HG02885 (cell line): Measurements from ENCODE around the gene MGAT5.

ENCODE experiments used
- ATAC-seq: cut with Tn5 transposase; IDR thresholded peaks from one replicate; pipeline ENCODE4 v1.9.1; 2021; ENCODE audit warnings: mild to moderate bottlenecking; ENCODE audit not compliant: unreplicated experiment, poor library complexity

Gene MGAT5

DNA sequence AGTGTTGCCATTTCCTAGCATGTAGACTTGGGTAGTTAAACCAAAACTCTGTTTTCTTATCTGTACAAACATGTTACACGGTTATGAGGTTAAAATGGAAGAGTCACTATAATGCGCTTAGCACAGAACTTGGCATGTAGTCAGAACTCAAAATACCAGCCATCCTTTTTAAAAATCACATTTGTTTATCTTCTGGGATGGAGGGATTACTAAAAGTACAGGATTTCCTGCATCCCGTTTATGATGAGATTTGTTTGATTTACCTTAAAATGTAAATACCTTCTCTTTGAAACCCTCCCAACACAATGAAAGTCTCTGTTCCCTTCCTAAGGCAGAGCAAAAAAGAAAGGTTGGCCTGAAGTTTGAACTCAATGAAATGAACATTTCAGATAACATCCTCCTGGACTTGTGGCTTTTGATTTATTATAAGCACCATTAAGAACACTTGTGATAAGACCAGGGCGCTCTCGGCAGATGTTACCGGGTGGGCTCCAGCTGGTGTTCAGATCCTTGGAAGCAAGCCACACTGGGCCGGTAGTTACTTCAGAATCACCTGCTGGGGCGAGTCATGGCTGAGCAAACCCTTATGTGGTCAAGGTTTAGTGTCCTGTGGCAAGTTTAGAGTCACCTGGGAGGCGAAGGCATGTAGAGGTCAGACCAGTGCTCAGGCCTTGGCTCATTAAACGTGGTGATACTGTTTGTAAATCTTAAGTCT, 105.7 kb downstream of the MGAT5 start:
- no peak for ATAC-seq

DNA sequence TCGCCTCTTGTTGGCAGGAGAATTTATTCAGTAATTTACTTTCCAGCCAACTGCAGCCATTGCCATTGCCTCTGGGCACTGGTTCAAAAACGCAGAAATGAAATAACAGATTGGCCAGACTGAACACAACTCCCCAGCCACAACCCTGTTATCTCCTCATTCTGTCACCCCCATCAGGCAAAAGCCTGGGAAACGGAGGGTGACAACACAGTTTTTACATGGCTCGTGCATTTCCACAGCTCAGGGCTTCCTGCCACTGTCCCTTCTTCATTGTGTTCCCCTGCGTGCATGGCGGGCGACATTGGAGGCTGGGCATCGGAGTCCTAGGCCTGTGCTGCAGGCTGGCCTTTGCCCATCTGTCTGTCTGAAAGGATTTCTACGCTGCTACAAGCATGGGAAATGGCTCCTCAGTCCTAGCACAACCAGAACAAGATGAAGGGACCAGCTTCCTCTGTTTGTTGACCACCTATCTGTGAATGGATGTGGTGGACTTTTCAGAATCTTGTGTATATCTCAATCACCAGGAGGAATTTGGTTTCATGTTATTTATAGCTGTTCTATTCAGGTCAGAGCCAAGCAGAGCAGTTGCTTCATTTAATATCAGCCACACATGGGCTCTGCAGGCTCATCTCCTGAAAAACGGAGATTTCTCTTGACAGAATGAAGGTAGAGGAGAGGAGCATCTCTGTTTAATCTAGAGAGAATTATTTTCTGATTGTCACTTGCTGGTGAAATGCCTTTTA, 107.0 kb downstream of the MGAT5 start:
- no peak for ATAC-seq

DNA sequence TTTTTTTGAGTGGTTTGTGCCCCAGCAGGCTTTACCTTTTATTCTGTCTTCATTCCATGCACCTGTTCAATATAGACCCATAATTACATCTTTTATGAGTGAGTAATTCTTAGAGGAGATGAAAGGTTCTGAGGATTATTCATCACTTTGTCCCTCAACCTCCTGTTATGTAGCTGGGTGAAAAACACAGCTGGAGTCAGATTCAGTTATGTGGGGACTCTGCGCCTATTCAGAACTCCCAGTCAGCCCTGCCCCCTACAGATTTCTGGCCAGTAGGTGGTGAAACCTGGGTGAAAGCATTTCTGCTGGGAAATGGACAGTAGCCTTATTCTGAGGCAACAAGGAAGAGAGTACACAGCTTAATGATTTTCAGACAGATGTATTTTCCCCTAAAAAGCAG, 107.8 kb downstream of the MGAT5 start:
- no peak for ATAC-seq

DNA sequence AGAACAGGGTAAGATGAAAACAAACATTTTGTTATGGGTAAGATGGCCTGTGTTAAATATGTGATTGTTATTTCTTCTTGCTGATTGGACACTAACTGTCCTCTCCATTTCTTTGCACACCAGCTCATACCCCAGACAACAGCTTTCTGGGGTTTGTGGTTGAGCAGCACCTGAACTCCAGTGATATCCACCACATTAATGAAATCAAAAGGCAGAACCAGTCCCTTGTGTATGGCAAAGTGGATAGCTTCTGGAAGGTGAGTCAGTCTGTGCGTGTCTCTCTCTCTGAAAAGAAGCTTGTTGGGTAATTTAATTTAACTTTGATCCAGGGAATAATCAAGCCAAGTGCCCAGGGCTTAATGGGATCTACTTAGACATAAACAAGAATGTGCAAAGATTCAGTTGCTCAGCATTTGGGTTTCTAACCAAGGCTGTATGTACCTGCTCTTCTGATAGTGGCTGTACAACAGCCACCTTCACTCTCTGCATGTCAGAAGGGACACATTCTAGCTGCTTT, 108.3 kb downstream of the MGAT5 start:
- ATAC-seq: no peak

DNA sequence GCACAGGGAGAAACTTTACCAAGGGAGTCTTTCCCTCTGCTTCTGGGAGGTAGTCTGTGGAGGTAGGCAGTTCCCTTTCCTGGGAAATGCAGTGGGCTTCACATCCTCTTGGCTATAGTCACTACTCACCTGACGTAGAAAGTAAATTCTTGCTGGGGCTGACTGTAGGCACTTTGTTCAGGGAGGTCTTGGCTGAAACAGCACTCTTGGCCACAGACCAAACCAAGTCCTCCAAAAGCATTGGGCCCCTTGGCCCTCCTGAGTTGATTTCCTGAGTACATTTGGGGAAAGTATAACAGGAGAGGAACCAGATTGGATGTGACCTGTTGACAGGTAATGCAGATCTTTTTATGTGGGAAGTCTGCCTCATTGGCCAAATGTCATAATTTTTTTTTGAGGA, 108.9 kb downstream of the MGAT5 start:
- ATAC-seq: no peak

DNA sequence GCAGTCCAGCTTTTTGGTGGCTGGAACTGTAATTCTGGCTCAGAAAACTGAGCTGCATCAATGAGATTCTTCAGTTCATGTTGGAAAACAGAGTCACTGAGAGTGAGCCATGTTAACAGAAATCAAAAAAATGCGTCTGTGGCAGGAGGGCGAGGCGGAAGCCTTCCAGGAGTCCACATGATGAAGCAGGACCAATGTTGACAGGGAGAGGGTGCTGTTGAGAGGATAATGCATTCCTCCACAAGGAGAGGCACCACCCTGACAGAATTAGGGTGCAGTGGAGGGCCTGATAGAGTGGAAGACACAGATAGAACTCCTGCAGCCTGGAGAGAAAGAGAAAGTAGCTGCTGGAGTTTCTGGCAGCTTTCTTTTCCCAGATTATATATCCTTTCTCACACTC, 111.5 kb downstream of the MGAT5 start:
- no peak for ATAC-seq

DNA sequence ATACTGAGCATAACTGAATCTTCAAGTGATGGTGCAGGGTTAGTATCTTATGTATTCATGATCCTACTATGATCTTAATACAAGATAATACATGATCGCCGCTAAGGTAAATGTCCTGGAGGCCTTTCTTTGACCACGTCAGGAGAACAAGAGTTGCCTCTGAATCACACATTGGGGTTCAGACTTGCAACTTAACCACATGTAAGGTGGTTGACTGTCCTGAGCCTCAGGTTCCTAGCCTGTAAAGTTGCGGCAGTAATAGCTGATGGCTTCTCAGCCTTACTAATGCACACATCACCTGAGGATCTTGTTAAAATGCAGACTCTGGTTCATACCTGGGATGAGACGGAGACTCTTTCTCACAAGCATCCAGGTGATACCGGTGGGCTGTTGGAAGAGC, 112.5 kb downstream of the MGAT5 start:
- no peak for ATAC-seq

DNA sequence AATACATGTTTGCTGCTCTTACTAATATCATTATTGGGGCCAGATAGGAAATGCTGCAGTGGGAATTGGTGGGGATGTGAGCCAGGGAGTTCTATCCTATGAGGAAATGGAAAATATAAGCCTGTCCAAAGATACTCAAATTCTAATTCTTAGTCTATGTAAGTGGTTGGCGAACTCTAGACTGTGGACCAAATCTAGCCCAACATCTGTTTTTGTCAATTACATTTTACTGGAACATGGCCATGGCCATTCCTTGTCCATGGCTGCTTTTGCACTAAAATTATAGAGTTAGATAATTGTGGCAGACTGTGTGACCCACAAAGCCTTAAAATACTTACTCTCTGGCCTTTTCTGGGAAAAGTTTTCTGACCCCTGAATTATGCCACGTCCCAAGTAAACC, 113.3 kb downstream of the MGAT5 start:
- ATAC-seq: no peak

DNA sequence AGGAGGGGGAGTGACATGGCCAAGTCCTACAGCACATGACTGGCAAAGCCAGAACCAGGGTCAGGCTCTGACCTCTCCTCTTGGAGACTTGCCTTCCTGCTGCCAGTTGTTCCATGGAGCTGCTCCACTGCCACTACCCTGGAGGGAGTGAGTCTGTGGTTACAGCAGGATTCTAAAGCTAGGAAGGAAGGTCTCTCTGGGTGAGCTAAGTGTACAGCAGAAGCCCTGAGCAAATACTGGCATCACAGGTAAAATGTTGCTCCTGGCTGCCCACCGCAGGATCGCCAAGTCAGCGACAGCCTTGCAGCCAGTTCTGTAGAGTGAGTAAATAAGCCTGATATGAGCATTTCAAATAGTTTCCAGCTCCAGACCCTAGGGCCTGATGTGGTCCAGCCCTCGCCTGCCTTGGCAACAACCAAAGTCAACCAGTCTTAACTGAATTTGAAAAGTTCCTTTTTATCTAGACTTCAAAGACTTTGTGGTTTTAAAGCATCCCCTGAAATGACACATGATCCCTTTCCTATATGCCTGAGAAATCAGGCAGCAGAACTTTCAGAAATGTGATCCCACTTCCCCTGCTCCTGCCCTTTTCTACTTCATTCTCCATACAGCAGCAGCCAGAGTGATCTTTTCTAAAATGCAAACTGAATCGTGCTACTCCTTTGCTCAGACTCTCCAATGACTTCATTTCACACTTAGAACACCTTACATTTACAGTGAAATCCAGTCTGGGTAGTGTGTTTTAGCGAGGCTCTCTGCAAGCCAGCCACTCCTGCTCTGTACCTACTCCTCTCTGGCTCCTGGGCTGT, 114.3 kb downstream of the MGAT5 start:
- peak; percentile 39 for ATAC-seq

DNA sequence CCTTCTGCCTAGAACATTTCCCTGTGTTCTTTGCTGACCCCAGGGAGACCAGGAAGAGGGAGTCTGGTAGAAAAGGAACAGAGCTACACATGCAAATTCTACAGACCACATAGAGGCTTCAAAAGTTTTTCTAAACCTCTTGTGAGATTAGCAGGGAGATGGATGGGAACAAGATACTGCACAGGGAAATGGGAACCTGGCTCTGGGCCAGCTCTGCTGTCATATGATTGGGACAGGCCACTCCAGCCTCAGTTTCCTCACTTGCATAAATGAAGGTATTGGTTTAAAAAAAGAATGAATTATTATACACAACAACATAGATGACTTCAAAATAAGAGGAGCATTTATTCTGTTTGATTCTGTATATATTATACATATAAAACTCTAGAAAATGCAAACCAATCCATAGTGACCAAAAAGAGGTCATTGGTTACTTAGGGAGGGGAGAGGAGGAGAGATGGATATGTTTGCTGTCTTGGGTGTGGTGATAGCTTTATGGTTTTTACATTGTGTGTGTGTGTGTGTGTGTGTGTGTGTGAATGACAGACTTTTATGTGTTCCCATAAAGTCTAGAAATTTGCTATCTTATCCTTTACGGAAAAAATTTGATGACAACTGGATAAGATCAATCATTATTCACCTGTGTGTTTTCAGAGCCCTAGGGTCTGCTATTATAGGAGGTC, 115.5 kb downstream of the MGAT5 start:
- ATAC-seq: no peak

DNA sequence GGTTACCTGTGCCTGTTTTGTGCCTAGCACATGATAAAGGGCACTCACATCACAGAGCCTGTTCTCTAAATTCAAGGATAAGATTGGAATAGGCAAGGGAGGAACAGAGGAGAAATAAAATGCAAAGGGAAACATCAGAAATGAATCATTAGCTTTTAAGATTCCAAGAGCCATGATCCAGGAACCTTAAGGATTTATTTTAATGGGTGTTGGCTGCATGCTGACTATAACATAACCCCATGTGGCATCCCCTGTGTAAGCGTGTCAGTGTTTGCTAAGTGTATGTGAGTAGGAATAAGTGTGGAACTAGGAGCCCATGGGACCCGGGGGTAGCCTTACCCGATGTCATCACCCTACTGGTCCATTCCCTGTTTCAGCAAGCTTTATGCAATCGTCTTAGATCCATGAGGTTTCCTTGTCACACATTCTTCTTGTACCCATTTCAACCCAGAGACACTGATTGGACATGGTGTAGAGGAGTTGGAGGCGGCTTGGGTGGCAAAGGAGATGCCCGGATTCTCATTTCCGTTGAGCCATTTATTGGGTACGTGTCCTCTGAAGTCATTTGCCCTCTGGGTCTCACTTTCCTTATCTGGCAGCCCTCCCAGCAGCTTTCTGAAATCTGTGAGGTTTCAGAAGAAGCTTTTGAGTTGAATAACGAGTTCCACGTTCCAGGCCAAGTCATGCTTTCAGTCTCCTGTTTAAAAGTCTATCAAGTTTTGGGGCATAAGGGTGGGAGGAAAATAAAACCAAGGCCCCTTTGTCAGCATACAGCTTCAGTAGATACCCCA, 117.0 kb downstream of the MGAT5 start:
- ATAC-seq: no peak

DNA sequence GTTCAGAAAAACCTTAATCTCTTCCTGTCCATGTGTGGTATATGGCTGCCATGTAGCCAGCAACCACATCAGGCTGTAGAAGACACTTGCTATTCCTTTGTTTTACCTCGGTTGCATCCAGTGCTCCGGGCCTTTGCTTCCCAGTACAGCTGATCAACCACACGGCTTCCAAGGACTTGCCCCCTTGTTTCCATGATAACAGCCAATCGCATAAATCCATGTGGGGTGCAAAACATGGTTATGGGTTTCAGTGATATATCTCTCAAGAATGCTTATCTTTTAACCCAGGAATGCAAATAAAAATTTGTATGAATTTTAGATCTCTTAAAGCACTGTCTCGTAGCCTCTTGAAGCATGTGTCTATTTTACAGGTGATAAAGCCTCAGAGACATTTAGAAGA, 118.3 kb downstream of the MGAT5 start:
- ATAC-seq: no peak

DNA sequence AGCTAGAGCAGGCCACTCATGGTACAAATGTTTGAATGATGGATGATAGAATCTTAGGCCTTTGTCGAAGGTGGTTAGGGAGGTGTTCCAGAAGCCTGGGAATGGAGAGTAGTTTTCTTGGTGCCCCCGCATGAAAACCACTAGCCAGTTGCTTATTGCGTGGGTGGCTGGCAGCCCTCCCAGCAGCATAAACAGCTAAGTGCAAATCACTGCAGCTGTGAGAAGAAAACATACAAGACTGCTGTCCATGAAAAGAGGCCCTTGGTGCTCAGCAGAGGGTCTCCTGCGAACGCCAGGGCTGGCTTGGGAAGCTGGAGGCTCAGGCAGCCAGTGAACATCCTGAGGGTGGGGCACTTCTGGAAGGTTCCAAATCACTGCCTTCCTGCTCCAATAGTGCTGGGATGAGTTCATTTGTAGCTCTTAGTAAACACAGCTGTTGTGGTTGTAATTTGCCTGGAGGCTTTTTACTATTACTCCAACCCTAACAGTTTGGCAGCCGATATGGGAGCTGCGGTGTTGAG, 118.8 kb downstream of the MGAT5 start:
- no peak for ATAC-seq

DNA sequence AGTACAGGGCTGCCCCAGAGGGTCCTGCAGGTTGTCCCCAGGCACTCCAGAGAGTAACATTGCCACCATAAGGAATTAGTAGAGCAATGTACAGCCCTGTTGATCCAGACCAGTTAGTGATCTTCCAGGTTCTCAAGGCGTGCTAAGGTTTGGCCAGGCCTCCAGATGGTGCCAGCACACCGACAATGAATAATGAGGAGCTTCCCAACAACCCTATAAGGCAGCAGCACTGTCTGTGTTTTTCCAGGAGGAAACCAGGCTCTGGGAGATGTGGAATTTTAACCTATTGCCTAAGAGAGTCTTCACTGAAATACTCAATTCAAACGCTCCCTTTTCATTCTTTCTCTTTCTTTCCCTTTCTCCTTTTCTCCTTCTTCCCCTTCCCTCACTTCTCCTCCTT, 122.1 kb downstream of the MGAT5 start:
- ATAC-seq: no peak

DNA sequence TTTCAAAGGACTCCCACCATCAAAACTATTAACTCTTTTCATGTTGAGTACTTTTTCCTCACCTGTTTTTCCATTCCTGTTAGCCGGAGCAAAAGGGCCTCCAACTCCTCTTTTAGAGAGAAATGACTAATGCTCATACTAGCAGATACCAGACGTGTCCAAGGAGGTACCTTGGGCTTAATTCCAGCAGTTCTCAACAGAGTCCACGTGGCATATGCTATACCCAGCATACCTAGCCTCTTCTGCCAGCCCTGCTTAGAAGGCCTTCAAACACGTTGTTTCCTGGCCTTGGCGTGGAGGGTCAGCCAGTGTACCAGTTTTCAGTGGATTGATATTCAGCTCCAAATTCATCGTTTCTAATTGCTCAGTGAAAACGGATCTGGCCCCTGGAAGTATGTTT, 123.9 kb downstream of the MGAT5 start:
- no peak for ATAC-seq

DNA sequence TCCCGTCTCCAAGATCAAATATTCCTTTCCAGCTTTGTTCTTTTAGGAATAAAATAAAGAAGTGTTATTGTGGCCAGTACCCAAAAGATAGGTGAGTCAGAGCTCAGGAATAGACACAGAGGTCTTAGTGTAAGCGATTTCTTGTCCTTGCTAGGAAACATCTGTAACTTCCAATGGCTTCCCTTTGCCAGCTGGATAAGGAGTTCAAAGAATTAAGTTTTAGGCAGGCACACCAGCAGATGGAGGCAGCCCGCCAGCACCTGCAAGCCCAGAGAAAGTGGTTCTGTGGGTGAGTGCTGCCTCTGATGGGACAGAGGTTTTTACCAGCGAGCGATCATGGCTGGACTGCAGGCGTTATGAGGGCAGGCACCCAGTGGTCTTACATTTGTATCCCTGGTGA, 125.4 kb downstream of the MGAT5 start:
- ATAC-seq: no peak

DNA sequence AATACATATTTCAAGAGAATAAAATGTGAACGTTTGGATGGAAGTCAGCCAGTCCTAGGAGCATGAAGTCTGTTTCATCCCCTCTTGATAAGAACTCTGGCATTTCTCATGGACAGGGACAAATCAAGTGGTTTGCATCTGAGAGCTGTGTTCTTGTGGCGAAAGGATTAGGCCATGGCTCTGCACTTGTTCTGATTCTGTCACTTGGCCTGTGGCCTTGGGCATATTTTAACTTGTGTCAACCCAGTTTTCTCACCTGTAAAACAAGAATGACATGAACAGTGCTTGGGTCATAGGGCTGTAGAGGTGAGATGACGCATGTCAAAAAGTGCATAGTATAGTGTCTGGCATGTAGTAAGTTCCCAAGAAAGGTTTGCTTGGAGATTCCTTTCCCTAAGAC, 125.8 kb downstream of the MGAT5 start:
- ATAC-seq: no peak

DNA sequence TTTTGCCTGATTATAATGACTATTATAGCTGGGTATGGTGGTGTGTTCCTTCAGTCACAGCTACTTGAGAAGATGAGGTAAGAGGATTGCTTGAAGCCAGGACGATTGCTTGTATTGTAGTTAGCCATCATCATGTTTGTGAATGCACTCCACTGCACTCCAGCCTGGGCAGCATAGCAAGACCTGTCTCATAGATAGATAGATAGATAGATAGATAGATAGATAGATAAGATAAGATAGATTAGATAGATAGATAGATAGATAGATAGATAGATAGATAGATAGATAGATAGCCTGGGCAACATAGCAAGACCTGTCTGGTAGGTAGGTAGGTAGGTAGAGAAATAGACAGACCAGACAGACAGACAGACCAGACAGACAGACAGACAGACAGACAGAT, 127.3 kb downstream of the MGAT5 start:
- no peak for ATAC-seq

DNA sequence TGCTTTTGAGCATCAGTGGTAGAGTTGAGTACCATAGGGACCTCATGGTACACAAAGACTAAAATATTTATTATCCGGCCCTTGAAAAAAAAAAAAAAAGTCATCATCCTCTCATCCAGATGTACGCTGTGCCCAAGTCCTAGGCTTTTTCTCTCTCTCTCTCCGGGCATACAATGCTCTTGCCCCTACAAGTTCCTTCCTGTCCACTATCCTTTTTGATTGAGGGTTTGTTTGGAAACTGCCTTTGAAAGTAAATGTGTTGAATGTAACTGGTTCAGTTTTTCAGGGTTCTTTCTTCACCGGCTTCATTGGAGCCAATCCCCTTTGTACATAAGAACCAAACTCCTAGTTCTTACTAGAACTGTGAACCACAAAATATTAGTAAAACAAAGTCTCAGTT, 130.3 kb downstream of the MGAT5 start:
- ATAC-seq: no peak

DNA sequence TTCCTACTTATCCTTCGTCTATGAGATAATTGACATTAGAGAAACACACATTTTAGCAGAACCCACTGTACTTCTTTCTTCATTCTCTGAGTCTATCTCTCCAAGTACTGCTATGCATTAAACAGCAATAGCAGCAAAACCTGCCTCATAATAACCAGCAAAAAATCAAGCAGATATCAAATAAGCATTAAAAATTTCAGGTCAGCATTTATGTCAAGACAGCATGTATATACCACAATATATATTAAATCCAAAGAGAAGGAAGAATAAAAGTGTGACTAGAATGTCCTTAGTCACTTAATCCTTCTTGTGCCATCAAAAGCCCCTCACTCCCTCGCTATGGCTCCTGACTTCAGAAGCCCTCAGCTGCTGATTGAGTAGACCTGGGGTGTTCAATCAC, 131.3 kb downstream of the MGAT5 start:
- ATAC-seq: no peak
